Astrocyte of the cerebellum (primary cell): ENCODE measurements around the gene BCAP29.
"Not testable (repeated sequence)": the region's sequence is repeated elsewhere in the genome, so short reads cannot be mapped to it uniquely, and the experiment has no call there.

Experiments used
- DNase-seq: peaks from one replicate; pipeline ENCODE4 v3.0.0-alpha.2; 2011; ENCODE audit warnings: low read depth
- H3K4me3 ChIP-seq: 2 replicates; pipeline ENCODE4 v1.5.1; 2011; ENCODE audit warnings: mild to moderate bottlenecking, low read depth, low read length, moderate library complexity
- CTCF ChIP-seq: IDR thresholded peaks from 2 replicates; pipeline ENCODE4 v1.5.1; 2012; ENCODE audit warnings: low read length, low read depth, moderate library complexity, mild to moderate bottlenecking; ENCODE audit errors: missing control alignments
- in situ Hi-C: cut with HindIII; loops from 2 replicates; pipeline ENCODE4 v1.10.0; 2017; ENCODE audit warnings: low sequenced_read_pairs

Gene BCAP29

GRCh38 chr7:107579885-107580715 lies at the start of gene BCAP29:
BCAP29 (plus strand) TSS chr7:107580246; CDS start chr7:107580773, 527 bp downstream.
- DNase-seq = no peak
- H3K4me3 ChIP-seq = peak within 1 kb of the TSS; percentile 79
- no peak for TF ChIP-seq CTCF
- in situ Hi-C loops = no loop called here

- no peak for TF ChIP-seq CTCF
- in situ Hi-C loops = no loop called here
- no peak for DNase-seq
- H3K4me3 ChIP-seq = no peak overlapping the region
Observed at GRCh38 chr7:107530751-107531150, 49.3 kb upstream of the BCAP29 start.

- no peak overlapping the region for H3K4me3 ChIP-seq
- no peak for DNase-seq
- TF ChIP-seq CTCF = no peak
- in situ Hi-C loops = no loop called here
Observed at GRCh38 chr7:107534139-107534538, 45.9 kb upstream of the BCAP29 start.

GRCh38 chr7:107537228-107537627 lies 42.8 kb upstream of the BCAP29 start:
- DNase-seq, H3K4me3 ChIP-seq, in situ Hi-C loops: not testable (repeated sequence)

- in situ Hi-C loops = no loop called here
- TF ChIP-seq CTCF = no peak
Observed at GRCh38 chr7:107538001-107538400, 42.0 kb upstream of the BCAP29 start.

GRCh38 chr7:107543338-107543993 lies 36.6 kb upstream of the BCAP29 start:
- DNase-seq = no peak
- no peak for TF ChIP-seq CTCF
- no peak overlapping the region for H3K4me3 ChIP-seq
- in situ Hi-C loops = no loop called here

More at GRCh38 chr7:107538001-107538400, 42.0 kb upstream of the BCAP29 start:
- DNase-seq = no peak
- H3K4me3 ChIP-seq = no peak overlapping the region

- no peak overlapping the region for H3K4me3 ChIP-seq
- no peak for TF ChIP-seq CTCF
- in situ Hi-C loops = no loop called here
- no peak for DNase-seq
Observed at GRCh38 chr7:107544848-107545591, 35.0 kb upstream of the BCAP29 start.
